GM12874 (cell line): ENCODE data around the gene LSAMP.

Experiments
- TF ChIP-seq, protein P1 (sequence below): IDR thresholded peaks from 2 replicates; pipeline ENCODE4 v1.5.1; 2011; ENCODE audit warnings: low read depth, mild to moderate bottlenecking, control low read depth, low read length, moderate library complexity; ENCODE audit not compliant: insufficient read depth

LSAMP gene

DNA sequence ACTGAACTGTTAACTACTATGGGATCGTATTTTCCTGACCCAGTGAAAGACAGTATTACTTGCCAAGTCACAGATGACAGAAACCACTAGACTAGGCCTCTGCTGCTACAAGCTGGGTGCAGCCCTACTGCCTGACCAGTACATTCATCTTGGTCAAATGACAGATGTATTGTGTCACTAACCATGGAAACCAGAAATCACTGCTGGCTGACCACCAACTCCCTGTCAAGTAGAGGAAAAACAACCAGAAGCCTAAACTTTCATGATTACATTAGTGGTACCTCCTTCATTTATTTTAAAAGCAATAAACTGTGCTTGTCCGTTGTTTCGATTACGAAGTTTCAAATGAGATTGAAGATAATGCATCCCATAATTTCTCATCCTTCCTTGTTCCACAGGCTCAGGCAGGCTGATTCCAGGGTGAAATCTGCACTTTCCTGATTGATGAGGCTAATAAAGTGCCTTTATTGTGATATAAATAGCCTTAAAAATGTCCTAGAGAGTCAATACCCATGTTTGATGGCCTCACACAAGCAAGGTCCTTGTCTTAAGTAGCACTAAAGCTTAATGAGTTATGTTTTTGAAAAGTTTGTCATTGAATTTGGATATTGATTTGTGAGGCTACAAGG lies 309.7 kb downstream of the LSAMP start:
- TF ChIP-seq, protein P1, sequence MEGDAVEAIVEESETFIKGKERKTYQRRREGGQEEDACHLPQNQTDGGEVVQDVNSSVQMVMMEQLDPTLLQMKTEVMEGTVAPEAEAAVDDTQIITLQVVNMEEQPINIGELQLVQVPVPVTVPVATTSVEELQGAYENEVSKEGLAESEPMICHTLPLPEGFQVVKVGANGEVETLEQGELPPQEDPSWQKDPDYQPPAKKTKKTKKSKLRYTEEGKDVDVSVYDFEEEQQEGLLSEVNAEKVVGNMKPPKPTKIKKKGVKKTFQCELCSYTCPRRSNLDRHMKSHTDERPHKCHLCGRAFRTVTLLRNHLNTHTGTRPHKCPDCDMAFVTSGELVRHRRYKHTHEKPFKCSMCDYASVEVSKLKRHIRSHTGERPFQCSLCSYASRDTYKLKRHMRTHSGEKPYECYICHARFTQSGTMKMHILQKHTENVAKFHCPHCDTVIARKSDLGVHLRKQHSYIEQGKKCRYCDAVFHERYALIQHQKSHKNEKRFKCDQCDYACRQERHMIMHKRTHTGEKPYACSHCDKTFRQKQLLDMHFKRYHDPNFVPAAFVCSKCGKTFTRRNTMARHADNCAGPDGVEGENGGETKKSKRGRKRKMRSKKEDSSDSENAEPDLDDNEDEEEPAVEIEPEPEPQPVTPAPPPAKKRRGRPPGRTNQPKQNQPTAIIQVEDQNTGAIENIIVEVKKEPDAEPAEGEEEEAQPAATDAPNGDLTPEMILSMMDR = no peak

DNA sequence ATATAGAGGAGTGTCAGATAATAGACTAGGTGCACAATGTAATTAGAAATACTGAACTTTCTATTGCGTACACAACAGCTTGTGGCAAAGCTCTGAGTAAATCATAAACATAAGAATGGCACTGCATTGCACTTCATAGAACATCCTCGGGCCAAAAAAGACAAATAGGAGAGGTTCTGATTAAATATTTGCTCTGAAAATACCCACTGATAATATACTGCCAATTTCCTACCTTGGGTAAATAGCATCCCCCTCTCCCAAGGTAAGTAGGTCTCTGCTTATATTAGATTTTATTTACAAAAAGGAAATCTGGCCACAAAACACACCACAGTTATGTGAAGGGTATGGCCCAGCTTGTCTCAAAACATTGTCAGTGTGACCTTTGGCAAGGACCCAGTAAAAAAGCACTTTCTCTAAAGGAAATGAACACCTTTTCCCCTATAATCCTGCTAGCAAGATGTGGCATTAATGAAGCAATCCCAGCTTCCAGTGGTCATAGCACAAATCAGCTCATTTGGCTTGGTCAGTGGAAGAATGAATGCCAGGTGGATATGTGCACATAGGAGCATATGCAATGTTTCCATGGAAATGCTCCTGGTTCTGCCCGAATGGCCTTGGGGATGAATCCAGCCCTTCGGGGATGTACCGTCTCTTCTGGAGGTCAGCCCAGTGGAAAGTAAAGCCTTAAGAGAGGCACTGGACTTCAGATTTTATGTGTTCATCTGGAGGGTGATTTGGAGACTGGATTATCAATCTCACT lies 315.9 kb downstream of the LSAMP start:
- TF ChIP-seq, protein P1 = no peak

DNA sequence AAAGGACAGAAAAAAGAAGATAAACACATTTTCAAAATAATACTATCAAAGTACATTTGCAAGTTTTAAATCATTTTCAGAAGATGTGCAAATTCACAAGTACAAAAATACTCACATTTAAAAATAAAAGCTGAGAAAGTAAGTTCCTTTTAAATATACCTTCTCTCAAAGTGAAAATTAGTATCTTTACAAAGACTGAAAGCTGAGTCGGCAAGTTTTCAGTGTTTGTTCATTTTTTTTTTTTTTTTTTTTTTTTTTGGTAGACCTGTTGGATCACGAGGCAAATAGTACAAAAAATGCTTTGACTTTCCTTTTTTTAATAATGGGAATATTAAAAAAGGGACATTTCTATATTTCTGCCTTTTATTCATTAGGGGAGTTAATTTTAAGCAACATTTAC lies 317.8 kb downstream of the LSAMP start:
- TF ChIP-seq, protein P1 = no peak

DNA sequence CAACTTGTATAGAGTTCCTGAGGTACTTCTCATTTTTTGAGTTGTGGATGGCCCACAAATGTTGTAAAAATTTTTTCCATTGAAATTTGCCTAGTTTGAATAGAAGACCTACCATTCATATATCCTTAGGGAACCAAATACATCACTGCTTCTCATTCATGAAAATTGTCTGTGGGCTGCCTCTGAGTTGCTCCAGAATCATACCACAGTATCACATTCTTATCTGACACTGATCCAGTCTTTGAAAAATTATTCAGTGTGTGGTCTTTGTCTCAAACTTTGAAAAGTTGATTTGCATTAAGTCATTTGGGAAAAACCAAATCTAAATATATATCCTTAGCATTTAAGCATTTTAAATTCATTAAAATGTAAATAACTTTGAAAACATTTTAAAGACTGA lies 321.1 kb downstream of the LSAMP start:
- TF ChIP-seq, protein P1 = no peak

DNA sequence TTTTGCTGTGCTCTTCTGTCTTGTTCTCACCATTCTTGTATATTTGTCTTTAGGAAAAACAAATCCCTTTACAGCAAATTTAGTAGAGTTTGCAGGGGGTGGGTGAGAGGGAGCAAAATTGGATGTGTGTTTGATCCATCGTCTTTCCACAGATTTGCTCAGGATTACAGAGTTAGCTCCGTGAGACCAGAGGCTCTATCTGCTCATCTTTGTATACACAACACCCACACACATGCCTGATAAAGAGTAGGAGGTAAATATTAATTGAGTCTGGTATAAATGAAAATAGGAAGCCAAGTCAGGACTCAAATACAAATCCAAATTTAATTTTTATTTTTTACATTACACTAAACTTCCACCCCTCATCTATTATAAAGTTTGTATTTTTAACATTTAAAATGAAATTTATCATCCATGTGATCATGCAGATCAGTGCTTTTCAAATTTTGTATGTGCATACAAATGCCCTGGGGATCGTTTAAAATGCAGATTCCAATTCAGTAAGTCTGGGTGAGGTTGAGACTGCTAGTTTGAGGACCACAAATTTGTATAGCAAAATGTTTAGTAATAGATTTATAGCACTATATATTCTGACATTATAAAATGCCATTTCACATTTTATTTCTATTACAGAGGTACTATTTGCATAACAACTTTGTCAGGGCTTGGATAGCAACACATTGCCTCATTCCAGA lies 326.7 kb downstream of the LSAMP start:
- TF ChIP-seq, protein P1 = no peak

DNA sequence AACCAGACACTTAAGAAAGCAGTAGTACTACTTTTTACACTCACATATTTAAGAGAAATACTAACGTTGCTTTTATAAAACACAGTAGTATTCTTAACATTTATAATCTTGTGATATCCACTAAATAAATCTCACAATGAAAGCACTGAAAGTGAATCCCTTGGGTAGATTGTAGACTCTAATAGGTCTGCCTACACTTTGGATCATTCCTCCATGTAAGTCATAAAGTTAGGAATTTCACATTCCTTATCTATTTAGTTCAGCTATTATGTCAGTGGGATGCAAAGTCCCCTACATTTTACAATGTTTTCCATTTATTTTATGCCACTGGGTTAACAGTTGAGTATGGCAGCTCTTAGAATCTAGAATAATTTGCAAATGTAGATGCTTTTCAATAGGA lies 330.7 kb downstream of the LSAMP start:
- TF ChIP-seq, protein P1 = no peak

DNA sequence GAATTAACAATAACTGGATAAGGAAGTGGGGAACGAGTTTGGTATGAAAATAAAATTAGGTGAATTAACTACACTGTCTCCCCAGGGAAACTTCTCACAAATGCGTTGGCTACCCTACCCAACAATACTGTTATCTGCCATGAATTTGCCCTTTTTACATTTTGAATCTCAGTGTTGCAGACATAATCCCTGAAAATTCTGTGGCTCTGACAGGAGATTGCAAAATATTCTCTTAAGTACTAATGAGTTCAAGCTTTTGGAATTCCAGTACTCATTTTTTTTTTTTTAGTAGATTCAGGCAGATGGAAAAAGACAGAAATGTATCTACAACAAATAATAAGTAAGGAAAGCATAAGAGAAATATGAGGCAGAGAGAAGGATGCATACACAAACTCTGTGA lies 332.6 kb downstream of the LSAMP start:
- TF ChIP-seq, protein P1 = no peak
